ENCODE data around the gene FOS. TPM values are rescaled to one million over a fixed set of nuclear protein-coding genes. Genes with fewer than 3 reads are reported as not detected.

Gene FOS
- total RNA-seq, 1 donor from 2014 or later, result 302 TPM

DNA sequence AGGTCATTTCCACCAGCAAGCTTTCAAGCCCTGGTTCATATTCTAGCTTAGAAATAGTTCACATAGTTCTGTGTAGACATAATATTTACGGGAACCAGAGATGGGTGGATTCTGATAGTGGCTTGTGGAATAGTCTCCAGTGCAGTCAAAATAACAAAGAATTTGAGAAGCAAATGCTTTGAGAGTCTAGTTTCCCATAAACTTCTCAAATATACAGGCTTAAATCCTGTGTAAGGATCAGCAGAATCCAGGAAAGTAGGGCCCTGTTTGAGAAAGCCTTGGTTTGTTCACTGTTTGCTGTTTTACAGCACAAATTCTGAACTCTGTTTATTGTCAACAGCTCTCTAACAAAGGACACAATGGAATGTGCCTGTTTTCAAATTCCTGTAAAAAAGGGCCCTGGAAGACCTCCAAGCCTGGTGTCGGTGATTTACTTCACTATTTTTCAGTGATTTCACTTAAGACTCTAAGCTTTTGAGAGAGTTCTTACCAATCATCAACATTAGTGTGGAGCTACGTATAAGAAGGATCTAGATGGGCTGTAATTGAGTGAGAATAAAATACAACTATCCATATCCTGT lies 11.4 kb upstream of the FOS start:
- no peak overlapping the region for H3K4me3 ChIP-seq
- H3K9me3 ChIP-seq, result no peaks in the 10 kb centered on the region
- DNase-seq (no peak), ATAC-seq (peak; percentile 49 to 84)
- H3K36me3 ChIP-seq, result no peaks in the 10 kb centered on the region
- peak overlapping the region; percentile 82 for H3K27ac ChIP-seq
- H3K4me1 ChIP-seq, result peaks cover 30% of the 10 kb centered on the region
- intact Hi-C loops (cut with DNase I), result no loop called here
- H3K27me3 ChIP-seq (ENCODE audit: low read depth), result no peaks in the 10 kb centered on the region
- TF ChIP-seq, protein P1, sequence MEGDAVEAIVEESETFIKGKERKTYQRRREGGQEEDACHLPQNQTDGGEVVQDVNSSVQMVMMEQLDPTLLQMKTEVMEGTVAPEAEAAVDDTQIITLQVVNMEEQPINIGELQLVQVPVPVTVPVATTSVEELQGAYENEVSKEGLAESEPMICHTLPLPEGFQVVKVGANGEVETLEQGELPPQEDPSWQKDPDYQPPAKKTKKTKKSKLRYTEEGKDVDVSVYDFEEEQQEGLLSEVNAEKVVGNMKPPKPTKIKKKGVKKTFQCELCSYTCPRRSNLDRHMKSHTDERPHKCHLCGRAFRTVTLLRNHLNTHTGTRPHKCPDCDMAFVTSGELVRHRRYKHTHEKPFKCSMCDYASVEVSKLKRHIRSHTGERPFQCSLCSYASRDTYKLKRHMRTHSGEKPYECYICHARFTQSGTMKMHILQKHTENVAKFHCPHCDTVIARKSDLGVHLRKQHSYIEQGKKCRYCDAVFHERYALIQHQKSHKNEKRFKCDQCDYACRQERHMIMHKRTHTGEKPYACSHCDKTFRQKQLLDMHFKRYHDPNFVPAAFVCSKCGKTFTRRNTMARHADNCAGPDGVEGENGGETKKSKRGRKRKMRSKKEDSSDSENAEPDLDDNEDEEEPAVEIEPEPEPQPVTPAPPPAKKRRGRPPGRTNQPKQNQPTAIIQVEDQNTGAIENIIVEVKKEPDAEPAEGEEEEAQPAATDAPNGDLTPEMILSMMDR (IDR thresholded peaks at IDR 0.05), result no peak

- no peak overlapping the region for H3K27ac ChIP-seq
- H3K36me3 ChIP-seq, result no peaks in the 10 kb centered on the region
- TF ChIP-seq, protein P1 (IDR thresholded peaks at IDR 0.05), result no peak
- H3K9me3 ChIP-seq, result no peaks in the 10 kb centered on the region
- intact Hi-C loops (cut with DNase I), result no loop called here
- DNase-seq (no peak), ATAC-seq (peak in 1 of 2 donors; percentile 14)
- H3K4me3 ChIP-seq, result no peak overlapping the region
- peaks cover 39% of the 10 kb centered on the region for H3K4me1 ChIP-seq
- H3K27me3 ChIP-seq (ENCODE audit: low read depth), result no peaks in the 10 kb centered on the region
These were observed 9.7 kb upstream of the FOS start for GRCh38 chr14:75268633-75269550.

- no peak for DNase-seq
- no peak overlapping the region for H3K27ac ChIP-seq
- H3K27me3 ChIP-seq (ENCODE audit: low read depth), result no peaks in the 10 kb centered on the region
- TF ChIP-seq, protein P1 (IDR thresholded peaks at IDR 0.05), result no peak
- H3K4me1 ChIP-seq, result peaks cover 57% of the 10 kb centered on the region
- H3K36me3 ChIP-seq, result no peaks in the 10 kb centered on the region
- H3K4me3 ChIP-seq, result no peak overlapping the region
- ATAC-seq, result no peak
- intact Hi-C loops (cut with DNase I), result no loop called here
- H3K9me3 ChIP-seq, result no peaks in the 10 kb centered on the region
These were observed 7.1 kb upstream of the FOS start for GRCh38 chr14:75271514-75271913.

DNA sequence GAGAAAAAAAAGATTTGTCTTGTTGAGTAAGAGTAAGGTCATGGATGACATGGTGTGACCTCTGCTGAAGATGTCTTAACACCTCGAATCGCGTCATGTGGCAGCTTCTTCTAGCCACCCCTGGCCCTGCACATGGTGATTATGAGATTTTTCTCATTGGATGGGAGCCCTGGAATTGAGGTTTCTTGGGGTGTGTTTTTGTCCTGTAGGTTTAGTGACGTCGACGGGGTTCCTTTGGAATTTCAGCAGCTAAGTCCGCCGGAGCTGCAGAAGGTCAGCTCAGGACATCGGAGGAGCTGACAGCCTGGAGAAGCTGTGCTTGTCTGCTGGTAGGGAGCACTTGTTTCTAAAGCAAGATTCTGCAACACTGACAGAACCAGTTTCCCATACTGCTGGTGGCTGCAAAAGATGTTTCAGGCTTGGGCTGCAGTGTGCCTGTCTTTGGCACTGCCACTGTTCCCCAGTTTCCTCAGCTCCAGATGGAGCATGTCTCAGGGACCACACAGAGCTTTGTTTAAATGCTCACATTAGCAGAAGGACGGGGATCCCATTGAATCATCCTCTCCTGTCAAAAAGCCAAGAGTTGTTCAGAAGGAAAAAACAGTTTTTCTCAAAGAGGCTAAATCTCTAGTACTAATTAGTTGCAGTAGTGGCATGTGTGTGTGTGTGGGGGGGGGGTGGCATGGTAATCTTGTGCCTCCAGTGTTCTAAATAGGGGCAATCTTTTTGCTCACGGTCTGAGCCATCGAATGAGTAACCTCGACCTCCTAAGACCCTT lies 5.2 kb upstream of the FOS start:
- DNase-seq (no peak), ATAC-seq (no peak)
- Histone ChIP-seq H3K4me1 (peaks cover 44% of the 10 kb centered on the region), H3K9me3 (no peaks in the 10 kb centered on the region), H3K4me3 (no peak overlapping the region), H3K36me3 (no peaks in the 10 kb centered on the region), H3K27ac (peak overlapping the region; percentile 100), H3K27me3 (ENCODE audit: low read depth) (no peaks in the 10 kb centered on the region)
- TF ChIP-seq, protein P1 (IDR thresholded peaks at IDR 0.05), result no peak
- intact Hi-C loops (cut with DNase I), result no loop called here

- Histone ChIP-seq H3K27ac (peak overlapping the region; percentile 100), H3K27me3 (ENCODE audit: low read depth) (no peaks in the 10 kb centered on the region), H3K4me1 (peaks cover 37% of the 10 kb centered on the region), H3K36me3 (no peaks in the 10 kb centered on the region), H3K9me3 (no peaks in the 10 kb centered on the region), H3K4me3 (no peak overlapping the region)
- no peak for DNase-seq
- no peak for ATAC-seq
- TF ChIP-seq, protein P1 (IDR thresholded peaks at IDR 0.05), result no peak
- intact Hi-C loops (cut with DNase I), result no loop called here
These were observed 4.4 kb upstream of the FOS start for GRCh38 chr14:75274050-75274898.
